Caki2 (cell line): ENCODE results near the gene HS3ST2. TPM values are rescaled to one million over a fixed set of nuclear protein-coding genes. Genes with fewer than 3 reads are reported as not detected.

ENCODE experiments used
- DNase-seq: peaks from one replicate; pipeline ENCODE4 v3.0.0-alpha.2; 2015; ENCODE audit warnings: low read depth
- in situ Hi-C: cut with HindIII; loops from 2 replicates; pipeline ENCODE4 v1.10.0; 2016; ENCODE audit warnings: low sequenced_read_pairs, low pct_unique_long_range_greater_than_20kb, mixed read lengths
- total RNA-seq: library from RNA; depleted of rRNA; stranded (reverse); fragments of >200 nt; shearing (Covaris generic); gene quantifications from 2 replicates; pipeline ENCODE4 v1.2.3, GENCODE V29; 2014; ENCODE audit warnings: low replicate concordance; rRNA removed

The HS3ST2 gene
- 0.41 and 1.2 TPM in 2 replicates for total RNA-seq

- in situ Hi-C loops, result no loop called here
- no peak for DNase-seq
Measured at GRCh38 chr16:22813948-22814710, at the start of gene HS3ST2. TSS of gene HS3ST2 (plus strand) at chr16:22814162. CDS start at chr16:22814611, 449 bp downstream.

DNA sequence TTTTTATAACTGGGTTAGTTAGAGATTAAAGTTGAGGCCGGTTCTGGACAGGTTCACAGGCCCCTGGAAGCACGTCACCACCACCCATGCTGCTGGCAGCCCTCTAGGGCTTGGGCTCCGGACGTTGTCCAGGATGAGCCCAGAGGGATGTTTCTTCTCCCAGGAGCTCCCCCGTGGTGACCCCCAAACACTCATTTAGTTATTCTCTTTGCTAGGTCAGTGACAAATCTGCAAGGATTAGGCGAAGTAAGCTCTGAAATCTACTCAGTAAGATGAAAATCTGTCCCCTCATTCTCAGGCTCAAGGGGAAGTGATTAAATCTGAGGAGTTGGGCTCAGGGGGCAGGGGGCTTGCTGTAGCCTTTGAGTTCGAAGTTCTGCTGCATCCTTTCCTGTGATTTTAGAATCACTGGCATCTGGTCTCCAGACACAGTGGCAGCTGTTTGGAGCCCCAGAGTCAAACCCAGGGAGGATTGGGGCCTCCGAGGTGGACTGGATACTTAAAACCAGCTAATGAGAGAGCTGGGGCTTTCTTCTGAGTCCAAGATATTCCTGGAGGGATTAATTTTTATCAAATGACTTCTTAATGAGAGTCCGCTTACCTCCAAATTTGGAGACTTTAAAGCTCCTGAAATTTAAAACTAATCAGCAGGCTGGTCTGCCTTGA is 49.2 kb upstream of the HS3ST2 start:
- DNase-seq, result no peak
- in situ Hi-C loops, result no loop called here

GRCh38 chr16:22765479-22765878 is 48.5 kb upstream of the HS3ST2 start:
- in situ Hi-C loops, result no loop called here
- DNase-seq, result no peak

- in situ Hi-C loops, result no loop called here
Measured at GRCh38 chr16:22770866-22771265, 43.1 kb upstream of the HS3ST2 start.

GRCh38 chr16:22771551-22771950 is 42.4 kb upstream of the HS3ST2 start:
- in situ Hi-C loops, result no loop called here
- DNase-seq, result no peak

More at GRCh38 chr16:22770866-22771265, 43.1 kb upstream of the HS3ST2 start:
- no peak for DNase-seq

DNA sequence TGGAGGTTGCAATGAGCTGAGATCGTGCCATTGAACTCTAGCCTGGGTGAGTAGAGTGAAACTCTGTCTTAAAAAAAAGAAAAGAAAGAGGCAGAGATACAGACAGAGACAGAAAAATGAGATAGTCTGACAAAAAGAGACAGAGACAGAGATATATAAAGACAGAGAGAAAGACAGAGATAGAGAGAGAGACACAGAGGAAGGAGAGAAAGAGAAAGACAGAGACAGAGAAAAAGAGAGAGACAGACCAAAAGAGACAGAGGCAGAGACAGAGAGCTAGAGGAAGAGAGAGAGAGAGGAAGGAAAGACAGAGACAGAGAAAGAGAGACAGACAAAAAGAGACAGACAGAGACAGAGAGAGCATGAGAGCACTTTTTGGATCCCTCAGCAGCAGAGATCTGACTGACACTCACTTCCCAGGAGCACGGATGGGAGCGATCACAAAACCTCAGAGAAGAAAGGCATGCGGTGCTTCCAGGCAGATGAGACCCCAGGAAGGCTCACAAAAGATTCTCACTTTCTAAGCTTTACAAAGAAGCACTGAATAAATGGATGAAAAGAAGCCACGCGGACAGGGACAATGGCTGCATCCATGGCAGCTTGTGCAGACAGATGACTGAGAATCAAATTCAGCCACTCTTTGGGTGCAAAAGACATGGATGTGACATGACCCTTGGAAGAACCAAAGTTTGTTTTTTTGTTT is 38.6 kb upstream of the HS3ST2 start:
- in situ Hi-C loops, result no loop called here
- DNase-seq, result no peak

GRCh38 chr16:22781480-22781879 is 32.5 kb upstream of the HS3ST2 start:
- in situ Hi-C loops, result no loop called here
- DNase-seq, result no peak

- in situ Hi-C loops, result no loop called here
Measured at GRCh38 chr16:22782314-22782713, 31.6 kb upstream of the HS3ST2 start.

DNA sequence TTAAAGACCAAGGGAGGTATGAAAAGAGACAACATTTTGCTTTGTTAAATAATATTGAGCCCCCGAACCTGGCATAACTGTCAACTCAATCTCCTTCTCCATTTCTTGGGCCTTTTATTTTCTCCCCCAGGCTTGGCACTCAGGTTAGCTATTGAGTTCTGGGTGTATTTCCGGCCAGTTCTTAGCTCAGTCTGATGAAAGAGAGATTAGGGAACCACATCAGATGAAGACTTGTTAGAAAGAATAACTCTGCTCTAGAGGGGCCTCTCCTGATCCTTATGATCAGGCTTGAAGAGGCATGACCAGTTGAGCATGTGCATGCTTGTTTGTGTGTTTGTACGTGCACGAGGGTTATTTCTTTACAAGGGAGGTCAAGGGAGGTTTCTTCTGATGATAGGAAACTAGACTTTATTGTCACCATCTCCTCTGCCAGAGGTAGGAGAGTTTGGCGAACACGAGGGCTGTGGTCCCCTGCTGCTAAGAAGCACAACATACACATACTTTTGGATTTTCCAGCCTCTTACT is 29.2 kb upstream of the HS3ST2 start:
- DNase-seq, result no peak
- in situ Hi-C loops, result no loop called here

More at GRCh38 chr16:22782314-22782713, 31.6 kb upstream of the HS3ST2 start:
- DNase-seq, result no peak

DNA sequence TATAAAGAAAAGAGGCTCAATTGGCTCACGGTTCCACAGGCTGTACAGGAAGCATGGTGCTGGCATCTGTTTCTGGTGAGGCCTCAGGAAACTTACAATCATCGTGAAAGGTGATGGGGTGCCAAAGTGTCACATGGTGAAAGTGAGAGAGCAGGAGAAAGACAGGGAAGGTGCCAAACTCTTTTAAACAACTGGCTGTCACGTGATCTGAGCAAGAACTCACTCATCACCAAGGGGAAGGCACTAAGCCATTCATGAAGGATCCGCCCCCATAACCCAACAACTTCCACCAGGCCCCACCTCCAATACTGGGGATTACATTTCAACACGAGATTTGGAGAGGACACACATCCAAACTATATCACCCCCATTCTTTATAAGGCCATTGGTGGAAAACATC is 28.4 kb upstream of the HS3ST2 start:
- in situ Hi-C loops, result no loop called here
- DNase-seq, result no peak

GRCh38 chr16:22786284-22786683 is 27.7 kb upstream of the HS3ST2 start:
- DNase-seq, result no peak
- in situ Hi-C loops, result no loop called here

DNA sequence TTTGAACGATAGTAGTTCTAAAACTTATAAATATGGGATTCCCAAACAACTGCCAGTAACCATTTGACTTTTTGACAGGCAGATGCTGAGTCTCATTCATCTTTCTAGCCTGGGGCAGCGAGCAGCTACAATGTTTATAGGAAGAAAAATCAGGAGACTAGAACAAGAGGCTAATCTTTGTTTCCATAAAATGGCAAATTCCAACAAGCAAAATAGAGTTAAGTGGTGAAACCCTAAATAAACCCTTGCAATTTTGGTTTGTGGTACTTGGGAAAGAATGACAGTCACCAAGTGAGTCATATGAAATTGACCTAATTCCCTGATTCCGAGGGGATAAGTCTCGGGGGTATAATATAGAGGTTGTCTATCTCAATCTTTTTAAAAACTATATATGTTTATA is 27.3 kb upstream of the HS3ST2 start:
- DNase-seq, result no peak
- in situ Hi-C loops, result no loop called here

DNA sequence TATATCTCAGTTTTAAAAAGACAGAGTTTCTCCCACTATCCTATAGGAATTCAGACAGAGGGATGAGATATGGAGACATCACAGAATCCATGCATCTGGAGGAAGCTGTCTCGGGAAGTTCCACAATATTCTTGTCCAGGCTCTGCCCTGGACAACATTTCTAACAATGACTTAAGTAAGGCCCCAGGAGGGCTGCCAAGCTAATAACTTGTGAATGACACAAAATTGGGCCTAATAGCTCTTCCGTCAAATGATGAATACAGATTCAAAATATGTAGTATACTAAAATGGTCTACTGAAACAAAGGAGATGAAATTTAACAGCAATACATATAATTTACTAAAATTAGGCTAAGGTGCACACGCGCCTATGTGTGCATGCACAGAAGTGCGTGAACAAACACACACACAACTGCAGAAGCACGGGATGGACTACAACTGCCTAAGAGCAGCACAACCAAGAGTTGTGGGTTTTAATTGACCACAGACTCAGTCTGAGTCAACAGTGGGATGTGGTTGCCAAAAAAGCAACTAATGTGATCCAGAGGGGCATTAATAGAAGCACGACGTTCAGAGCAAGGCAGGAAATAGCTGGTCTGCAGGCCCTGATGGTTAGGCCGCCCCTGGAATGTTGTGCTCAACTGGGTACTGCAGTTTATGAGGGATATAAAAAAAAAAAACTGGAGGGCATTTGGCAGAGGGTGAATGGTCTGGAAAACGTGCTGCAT is 26.3 kb upstream of the HS3ST2 start:
- no peak for DNase-seq
- in situ Hi-C loops, result no loop called here

DNA sequence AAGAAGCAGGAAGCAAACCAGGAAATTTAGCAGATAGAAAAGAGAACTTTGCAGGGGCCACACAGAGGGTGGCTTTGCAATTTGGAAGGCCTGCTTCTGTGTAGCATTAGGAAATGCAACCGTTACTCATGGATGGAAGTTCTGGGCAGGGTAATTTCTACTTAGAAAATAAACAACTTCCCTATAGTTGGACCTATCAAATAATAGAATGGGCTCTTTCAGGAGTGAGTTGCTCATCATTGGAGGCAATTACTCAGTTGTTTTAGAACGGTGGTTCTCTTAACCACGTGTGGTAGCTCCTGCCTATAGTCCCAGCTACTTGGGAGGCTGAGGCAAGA is 25.8 kb upstream of the HS3ST2 start:
- in situ Hi-C loops, result no loop called here

DNA sequence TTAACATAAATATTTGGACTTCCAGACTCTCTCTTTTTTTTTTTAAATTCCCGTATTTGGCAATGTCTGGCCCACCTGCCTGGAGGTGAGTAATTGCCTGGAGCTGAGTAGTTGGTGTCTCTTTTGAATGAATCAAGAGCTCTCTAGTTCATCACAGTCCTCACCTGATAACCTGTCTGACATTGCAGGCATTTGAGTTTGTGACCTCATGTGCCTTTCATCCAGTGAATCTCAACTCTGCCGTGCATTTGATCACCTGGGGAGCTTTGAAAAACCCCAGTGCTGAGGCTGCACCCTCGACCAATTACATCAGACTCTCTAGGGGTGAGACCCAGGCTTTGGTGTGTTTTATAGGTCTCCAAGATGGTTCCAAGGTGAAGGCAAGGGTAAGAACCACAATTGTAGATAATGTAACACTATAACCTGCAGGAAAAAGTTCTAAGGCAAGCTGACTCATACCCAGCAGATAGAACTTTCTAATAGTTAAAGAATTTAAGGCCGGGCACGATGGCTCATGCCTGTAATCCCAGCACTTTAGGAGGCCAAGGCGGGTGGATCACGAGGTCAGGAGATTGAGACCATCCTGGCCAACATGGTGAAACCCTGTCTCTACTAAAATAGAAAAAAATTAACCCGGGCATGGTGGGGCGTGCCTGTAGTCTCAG is 24.5 kb upstream of the HS3ST2 start:
- in situ Hi-C loops, result no loop called here
- DNase-seq, result no peak

More for the DNA sequence above, 25.8 kb upstream of the HS3ST2 start:
- DNase-seq, result no peak

- no peak for DNase-seq
- in situ Hi-C loops, result no loop called here
Measured at GRCh38 chr16:22797551-22797950, 16.4 kb upstream of the HS3ST2 start.

- DNase-seq, result no peak
- in situ Hi-C loops, result no loop called here
Measured at GRCh38 chr16:22799113-22799512, 14.8 kb upstream of the HS3ST2 start.

DNA sequence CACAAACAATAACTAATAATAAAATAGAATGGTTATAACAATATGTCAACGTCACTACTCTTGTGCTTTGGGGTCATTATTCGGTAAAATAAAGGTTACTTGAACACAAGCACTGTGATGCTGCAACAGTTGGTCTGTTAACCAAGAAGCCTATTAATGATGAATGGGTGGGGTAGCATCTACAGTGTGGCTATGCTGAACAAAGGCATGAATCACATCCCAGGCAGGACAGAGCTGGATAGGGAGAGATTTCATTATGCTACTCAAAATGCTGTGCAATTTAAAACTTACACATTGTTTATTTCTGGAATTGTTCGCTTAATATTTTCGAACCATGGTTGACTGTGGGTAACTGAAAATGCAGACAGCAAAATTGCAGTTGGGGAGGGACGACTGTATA is 9.1 kb upstream of the HS3ST2 start:
- in situ Hi-C loops, result no loop called here

More for the DNA sequence above, 9.1 kb upstream of the HS3ST2 start:
- DNase-seq, result no peak
